Caco-2 (cell line): ENCODE measurements around the gene ABCA4. TPM values are rescaled to one million over a fixed set of nuclear protein-coding genes. Genes with fewer than 3 reads are reported as not detected.

Experiments
- BruUV-seq: library from RNA; stranded (reverse); fragments of 400-500 nt; replicated peaks from 2 replicates; lab custom pipeline; 2021; lab: Mats Ljungman, UMichigan
- CTCF ChIA-PET: fragments of 300-600 bp; sonication (Branson Sonifier 250); formaldehyde crosslinking; loops from one replicate; lab custom pipeline; 2022; ENCODE audit warnings: antibody characterized with exemption; lab: Charles Lee
- POLR2A ChIA-PET: fragments of 300-600 bp; sonication (Branson Sonifier 250); formaldehyde crosslinking; loops from one replicate; lab custom pipeline; 2022; ENCODE audit warnings: antibody characterized with exemption; lab: Charles Lee
- DNase-seq, 2 experiments: peaks; one replicate each; pipeline versions ENCODE4 v3.0.0 to v3.0.0-alpha.2; 2020 to 2022
- H3K27me3 ChIP-seq: replicated peaks from 2 replicates; pipeline ENCODE4 v1.6.0; 2011; ENCODE audit warnings: low read length; ENCODE audit not compliant: control insufficient read depth, insufficient read depth
- H3K36me3 ChIP-seq: 2 replicates; pipeline ENCODE4 v1.5.1; 2011; ENCODE audit warnings: low read length; ENCODE audit not compliant: control insufficient read depth, insufficient read depth
- H3K4me1 ChIP-seq: fragments of 250-450 bp; sonication (Bioruptor Pico); 2 replicates; pipeline ENCODE4 v1.5.1; 2020; ENCODE audit warnings: mild to moderate bottlenecking
- H3K4me3 ChIP-seq: 2 replicates; pipeline ENCODE4 v1.5.1; 2011; ENCODE audit warnings: low read depth, mild to moderate bottlenecking, control low read depth, low read length
- H3K9me3 ChIP-seq: fragments of 250-450 bp; sonication (Bioruptor Pico); 2 replicates; pipeline ENCODE4 v1.5.1; 2020; ENCODE audit warnings: mild to moderate bottlenecking, moderate library complexity
- H3K27ac Mint-ChIP-seq: one replicate; pipeline ENCODE4 v1.8.0; 2022; ENCODE audit warnings: mixed read lengths; ENCODE audit not compliant: unreplicated experiment
- H3K27me3 Mint-ChIP-seq: one replicate; pipeline ENCODE4 v1.8.0; 2022; ENCODE audit warnings: mixed read lengths; ENCODE audit not compliant: insufficient read depth, unreplicated experiment
- H3K36me3 Mint-ChIP-seq: one replicate; pipeline ENCODE4 v1.8.0; 2022; ENCODE audit warnings: mild to moderate bottlenecking, mixed read lengths; ENCODE audit not compliant: insufficient read depth, unreplicated experiment
- H3K4me1 Mint-ChIP-seq: one replicate; pipeline ENCODE4 v1.8.0; 2022; ENCODE audit warnings: low read depth, mixed read lengths; ENCODE audit not compliant: unreplicated experiment
- H3K4me3 Mint-ChIP-seq: one replicate; pipeline ENCODE4 v1.8.0; 2022; ENCODE audit warnings: mild to moderate bottlenecking, moderate library complexity, mixed read lengths; ENCODE audit not compliant: unreplicated experiment
- H3K9me3 Mint-ChIP-seq: one replicate; pipeline ENCODE4 v1.8.0; 2022; ENCODE audit warnings: mixed read lengths; ENCODE audit not compliant: unreplicated experiment
- CTCF ChIP-seq, 2 experiments: fragments of 200-600 bp in 1 of 2; IDR thresholded peaks; 1 replicate in 1 of 2; 2 replicates in 1 of 2; pipeline versions ENCODE4 v1.5.1 to v1.8.0; 2011 to 2022; ENCODE audit warnings: antibody characterized with exemption in 1 of 2, control low read depth in 1 of 2, inconsistent platforms in 1 of 2, low read depth in 1 of 2, low read length in 1 of 2, mild to moderate bottlenecking in 1 of 2, moderate library complexity in 1 of 2; ENCODE audit not compliant: insufficient read depth in 1 of 2, severe bottlenecking in 1 of 2, unreplicated experiment in 1 of 2
- intact Hi-C: fragments of 100-400 bp; cut with micrococcal nuclease; formaldehyde crosslinking; loops from one replicate; pipeline ENCODE4 v1.10.0; 2022; ENCODE audit not compliant: unreplicated experiment
- total RNA-seq: library from RNA; stranded (reverse); gene quantifications from 2 replicates; pipeline ENCODE4 v1.2.3, GENCODE V29; 2022

The ABCA4 gene
- total RNA-seq, 1 experiment from 2014 or later, result 1.8 TPM

- Mint-ChIP-seq H3K9me3 (no peaks in the 10 kb centered on the region), H3K4me3 (no peak overlapping the region), H3K27me3 (no peaks in the 10 kb centered on the region), H3K36me3 (no peaks in the 10 kb centered on the region), H3K27ac (no peak overlapping the region), H3K4me1 (no peaks in the 10 kb centered on the region)
- ChIA-PET CTCF (no interaction called here), POLR2A (no interaction called here)
- H3K4me1 ChIP-seq, result no peaks in the 10 kb centered on the region
- no peaks in the 10 kb centered on the region for H3K36me3 ChIP-seq
- no peak overlapping the region for H3K4me3 ChIP-seq
- no peaks in the 10 kb centered on the region for H3K27me3 ChIP-seq
- DNase-seq, result no peak
- no TSS peak for BruUV-seq
- no peaks in the 10 kb centered on the region for H3K9me3 ChIP-seq
- intact Hi-C loops, result no loop called here
- TF ChIP-seq CTCF (IDR thresholded peaks at IDR 0.05; ENCODE audit: insufficient read depth in 1 of 2, low read depth in 1 of 2, low read length in 1 of 2, severe bottlenecking in 1 of 2, unreplicated experiment in 1 of 2), result no peak
Measured at GRCh38 chr1:93989601-93990000, 131.3 kb downstream of the ABCA4 start.

DNA sequence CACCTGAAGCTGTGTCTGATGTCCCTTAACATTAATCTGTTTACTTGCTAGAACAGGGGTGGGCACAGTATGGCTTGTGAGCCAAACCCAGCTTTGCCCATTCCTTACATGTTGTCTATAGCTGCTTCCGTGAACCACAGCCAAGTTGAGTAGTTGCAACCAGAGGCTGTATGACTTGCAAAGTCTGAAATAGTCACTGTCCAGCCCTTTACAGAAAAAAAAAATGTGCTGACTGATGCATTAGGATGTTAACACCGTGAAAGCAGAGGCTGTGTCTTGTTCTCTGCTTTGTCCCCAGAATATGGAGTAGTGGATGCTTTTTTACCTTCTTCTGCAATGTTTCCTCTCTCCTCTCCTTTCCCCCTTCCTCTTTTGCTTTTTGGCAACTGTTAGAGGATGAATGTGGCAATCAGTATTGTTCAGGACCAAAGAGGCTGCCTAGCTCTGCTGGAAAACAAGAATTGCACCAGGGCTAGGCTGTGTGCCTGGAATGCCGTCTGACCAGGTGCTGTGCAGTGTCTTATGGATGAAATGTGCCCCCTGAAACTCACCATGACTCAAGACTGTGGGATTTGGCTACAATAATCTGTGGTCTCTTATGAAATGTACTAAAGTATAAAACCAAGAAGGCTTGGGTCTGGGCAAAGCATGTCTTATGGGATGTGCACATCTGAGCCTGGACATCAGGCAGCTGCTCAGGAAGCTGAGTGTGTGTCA is 132.2 kb downstream of the ABCA4 start:
- Mint-ChIP-seq H3K27me3 (no peaks in the 10 kb centered on the region), H3K9me3 (no peaks in the 10 kb centered on the region), H3K4me3 (no peak overlapping the region), H3K27ac (no peak overlapping the region), H3K36me3 (no peaks in the 10 kb centered on the region), H3K4me1 (no peaks in the 10 kb centered on the region)
- H3K36me3 ChIP-seq, result no peaks in the 10 kb centered on the region
- no peaks in the 10 kb centered on the region for H3K9me3 ChIP-seq
- POLR2A ChIA-PET, result no interaction called here
- no peak overlapping the region for H3K4me3 ChIP-seq
- intact Hi-C loops, result no loop called here
- H3K4me1 ChIP-seq, result no peaks in the 10 kb centered on the region
- DNase-seq, result no peak
- TF ChIP-seq CTCF (IDR thresholded peaks at IDR 0.05; ENCODE audit: insufficient read depth in 1 of 2, low read depth in 1 of 2, low read length in 1 of 2, severe bottlenecking in 1 of 2, unreplicated experiment in 1 of 2), result no peak
- CTCF ChIA-PET, result no interaction called here
- no peaks in the 10 kb centered on the region for H3K27me3 ChIP-seq
- BruUV-seq, result no TSS peak

DNA sequence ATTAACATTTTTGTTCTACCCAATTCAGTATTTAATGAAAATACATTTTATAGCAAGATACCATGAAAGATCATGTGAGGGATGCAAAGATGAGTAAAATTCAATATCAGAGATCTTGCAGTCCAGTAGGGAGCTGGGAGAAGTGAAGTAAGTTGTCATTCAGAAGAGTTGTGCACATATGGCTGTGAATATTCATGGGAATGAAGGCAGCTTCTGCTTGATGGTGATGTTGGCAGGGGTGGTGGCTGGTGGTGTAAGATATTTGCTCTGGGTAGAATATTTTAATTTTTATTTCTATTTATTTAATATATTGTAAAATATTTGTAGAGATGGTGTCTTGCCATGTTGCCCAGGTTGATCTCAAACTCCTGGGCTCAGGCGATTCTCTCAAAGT is 139.7 kb downstream of the ABCA4 start:
- Mint-ChIP-seq H3K27ac (no peak overlapping the region), H3K4me3 (no peak overlapping the region), H3K9me3 (no peaks in the 10 kb centered on the region), H3K27me3 (no peaks in the 10 kb centered on the region), H3K36me3 (no peaks in the 10 kb centered on the region), H3K4me1 (no peaks in the 10 kb centered on the region)
- TF ChIP-seq CTCF (IDR thresholded peaks at IDR 0.05; ENCODE audit: insufficient read depth in 1 of 2, low read depth in 1 of 2, low read length in 1 of 2, severe bottlenecking in 1 of 2, unreplicated experiment in 1 of 2), result no peak
- no peaks in the 10 kb centered on the region for H3K9me3 ChIP-seq
- ChIA-PET CTCF (no interaction called here), POLR2A (no interaction called here)
- intact Hi-C loops, result no loop called here
- H3K4me3 ChIP-seq, result no peak overlapping the region
- no peaks in the 10 kb centered on the region for H3K4me1 ChIP-seq
- no TSS peak for BruUV-seq
- no peaks in the 10 kb centered on the region for H3K36me3 ChIP-seq
- no peaks in the 10 kb centered on the region for H3K27me3 ChIP-seq
- no peak for DNase-seq
